Measurements from ENCODE around the gene POU6F2. TPM values are rescaled to one million over a fixed set of nuclear protein-coding genes. Genes with fewer than 3 reads are reported as not detected.

The POU6F2 gene
- total and polyA plus RNA-seq, 2 donors (not counting 1 experiment from before 2014, with no cell fraction given) = under 0.01 TPM; not detected in 1

GRCh38 chr7:39199951-39200350, 222.2 kb downstream of the POU6F2 start:
- Histone ChIP-seq H2AFZ (ENCODE audit: low read length) (no peak overlapping the region), H3K27me3 (ENCODE audit: control insufficient read depth, insufficient read depth, low read length) (no peaks in the 10 kb centered on the region), H3K79me2 (ENCODE audit: control insufficient read depth, insufficient read depth, low read length) (no peaks in the 10 kb centered on the region), H3K27ac (ENCODE audit: insufficient read depth, low read length) (no peak overlapping the region), H3K4me1 (ENCODE audit: control insufficient read depth, extremely low read depth, insufficient read depth, low read length) (no peaks in the 10 kb centered on the region), H3K9me3 (ENCODE audit: control insufficient read depth, insufficient read depth, low read depth, low read length) (no peaks in the 10 kb centered on the region), H4K20me1 (ENCODE audit: control insufficient read depth, extremely low read depth, insufficient read depth, low read length) (no peaks in the 10 kb centered on the region), H3K9ac (ENCODE audit: insufficient read depth, low read length) (no peak overlapping the region), H3K4me2 (ENCODE audit: extremely low read depth, insufficient read depth, low read length) (no peak overlapping the region), H3K36me3 (ENCODE audit: control insufficient read depth, insufficient read depth, low read length) (no peaks in the 10 kb centered on the region), H3K4me3 (replicated peaks in 1 of 4; ENCODE audit: control extremely low read depth in 1 of 4, insufficient read depth in 1 of 4, low read depth in 3 of 4, low read length in 4 of 4) (no peak overlapping the region)
- TF ChIP-seq, protein P1, sequence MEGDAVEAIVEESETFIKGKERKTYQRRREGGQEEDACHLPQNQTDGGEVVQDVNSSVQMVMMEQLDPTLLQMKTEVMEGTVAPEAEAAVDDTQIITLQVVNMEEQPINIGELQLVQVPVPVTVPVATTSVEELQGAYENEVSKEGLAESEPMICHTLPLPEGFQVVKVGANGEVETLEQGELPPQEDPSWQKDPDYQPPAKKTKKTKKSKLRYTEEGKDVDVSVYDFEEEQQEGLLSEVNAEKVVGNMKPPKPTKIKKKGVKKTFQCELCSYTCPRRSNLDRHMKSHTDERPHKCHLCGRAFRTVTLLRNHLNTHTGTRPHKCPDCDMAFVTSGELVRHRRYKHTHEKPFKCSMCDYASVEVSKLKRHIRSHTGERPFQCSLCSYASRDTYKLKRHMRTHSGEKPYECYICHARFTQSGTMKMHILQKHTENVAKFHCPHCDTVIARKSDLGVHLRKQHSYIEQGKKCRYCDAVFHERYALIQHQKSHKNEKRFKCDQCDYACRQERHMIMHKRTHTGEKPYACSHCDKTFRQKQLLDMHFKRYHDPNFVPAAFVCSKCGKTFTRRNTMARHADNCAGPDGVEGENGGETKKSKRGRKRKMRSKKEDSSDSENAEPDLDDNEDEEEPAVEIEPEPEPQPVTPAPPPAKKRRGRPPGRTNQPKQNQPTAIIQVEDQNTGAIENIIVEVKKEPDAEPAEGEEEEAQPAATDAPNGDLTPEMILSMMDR (conservative IDR thresholded peaks at IDR 0.05 in 1 of 2, IDR thresholded peaks at IDR 0.05 in 1 of 2; ENCODE audit: low read depth in 1 of 2, low read length in 2 of 2) = no peak
- no peak for TF ChIP-seq EZH2 (IDR thresholded peaks at IDR 0.05; ENCODE audit: low read length, missing control alignments)
- no peak for DNase-seq (ENCODE audit: low read depth in 2 of 2)

DNA sequence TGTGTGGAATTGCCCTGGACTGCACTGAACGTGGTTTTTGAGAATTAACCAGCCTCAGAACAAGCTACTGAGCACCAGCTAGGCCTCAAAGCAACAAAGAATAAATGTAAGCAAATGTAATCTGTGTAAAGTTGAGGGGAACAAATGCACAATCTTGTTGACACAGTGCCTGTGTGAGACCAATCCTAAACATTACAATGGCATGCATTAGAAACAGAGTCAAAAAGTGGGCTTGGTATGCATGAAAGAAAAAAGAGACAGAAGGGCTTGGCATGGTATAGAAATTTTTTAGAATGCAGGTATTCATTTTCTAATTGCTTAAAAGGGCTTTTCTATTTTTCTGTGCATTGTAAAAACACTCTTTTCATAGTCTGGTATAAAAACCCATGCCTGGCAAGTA, 224.3 kb downstream of the POU6F2 start:
- no peaks in the 10 kb centered on the region for H4K20me1 ChIP-seq (ENCODE audit: control insufficient read depth, extremely low read depth, insufficient read depth, low read length)
- no peaks in the 10 kb centered on the region for H3K36me3 ChIP-seq (ENCODE audit: control insufficient read depth, insufficient read depth, low read length)
- DNase-seq (ENCODE audit: low read depth in 2 of 2) = no peak
- H3K4me3 ChIP-seq (replicated peaks in 1 of 4; ENCODE audit: control extremely low read depth in 1 of 4, insufficient read depth in 1 of 4, low read depth in 3 of 4, low read length in 4 of 4) = no peak overlapping the region
- H3K4me2 ChIP-seq (ENCODE audit: extremely low read depth, insufficient read depth, low read length) = no peak overlapping the region
- no peak overlapping the region for H3K27ac ChIP-seq (ENCODE audit: insufficient read depth, low read length)
- H3K4me1 ChIP-seq (ENCODE audit: control insufficient read depth, extremely low read depth, insufficient read depth, low read length) = no peaks in the 10 kb centered on the region
- H3K9ac ChIP-seq (ENCODE audit: insufficient read depth, low read length) = no peak overlapping the region
- TF ChIP-seq, protein P1 (conservative IDR thresholded peaks at IDR 0.05 in 1 of 2, IDR thresholded peaks at IDR 0.05 in 1 of 2; ENCODE audit: low read depth in 1 of 2, low read length in 2 of 2) = no peak
- TF ChIP-seq EZH2 (IDR thresholded peaks at IDR 0.05; ENCODE audit: low read length, missing control alignments) = no peak
- no peaks in the 10 kb centered on the region for H3K79me2 ChIP-seq (ENCODE audit: control insufficient read depth, insufficient read depth, low read length)
- no peaks in the 10 kb centered on the region for H3K27me3 ChIP-seq (ENCODE audit: control insufficient read depth, insufficient read depth, low read length)
- H2AFZ ChIP-seq (ENCODE audit: low read length) = no peak overlapping the region
- no peaks in the 10 kb centered on the region for H3K9me3 ChIP-seq (ENCODE audit: control insufficient read depth, insufficient read depth, low read depth, low read length)

DNA sequence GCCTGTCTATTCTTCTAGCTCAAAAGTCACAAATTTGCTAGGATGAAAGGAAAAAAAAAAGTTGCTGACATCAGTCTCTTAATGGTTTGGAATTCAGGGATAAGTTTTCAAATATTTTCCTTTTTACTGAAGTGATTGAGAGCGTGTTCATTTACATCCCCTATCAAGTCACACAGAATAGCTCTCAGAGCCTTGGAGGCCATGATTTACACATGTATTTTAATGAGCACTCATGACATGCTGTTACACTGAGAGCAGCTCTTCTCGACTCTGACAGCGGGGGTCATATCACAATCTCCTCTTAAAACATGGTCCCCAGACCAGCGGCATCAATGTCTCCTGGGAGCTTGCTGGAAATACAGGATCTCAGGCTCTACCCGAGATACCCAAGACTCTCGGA, 232.7 kb downstream of the POU6F2 start:
- Histone ChIP-seq H3K79me2 (ENCODE audit: control insufficient read depth, insufficient read depth, low read length) (no peaks in the 10 kb centered on the region), H3K4me1 (ENCODE audit: control insufficient read depth, extremely low read depth, insufficient read depth, low read length) (no peaks in the 10 kb centered on the region), H2AFZ (ENCODE audit: low read length) (no peak overlapping the region), H3K4me3 (replicated peaks in 1 of 4; ENCODE audit: control extremely low read depth in 1 of 4, insufficient read depth in 1 of 4, low read depth in 3 of 4, low read length in 4 of 4) (no peak overlapping the region), H3K27ac (ENCODE audit: insufficient read depth, low read length) (no peak overlapping the region), H3K9ac (ENCODE audit: insufficient read depth, low read length) (no peak overlapping the region), H3K36me3 (ENCODE audit: control insufficient read depth, insufficient read depth, low read length) (no peaks in the 10 kb centered on the region), H4K20me1 (ENCODE audit: control insufficient read depth, extremely low read depth, insufficient read depth, low read length) (no peaks in the 10 kb centered on the region), H3K4me2 (ENCODE audit: extremely low read depth, insufficient read depth, low read length) (no peak overlapping the region), H3K9me3 (ENCODE audit: control insufficient read depth, insufficient read depth, low read depth, low read length) (no peaks in the 10 kb centered on the region), H3K27me3 (ENCODE audit: control insufficient read depth, insufficient read depth, low read length) (no peaks in the 10 kb centered on the region)
- no peak for DNase-seq (ENCODE audit: low read depth in 2 of 2)
- no peak for TF ChIP-seq EZH2 (IDR thresholded peaks at IDR 0.05; ENCODE audit: low read length, missing control alignments)
- TF ChIP-seq, protein P1 (conservative IDR thresholded peaks at IDR 0.05 in 1 of 2, IDR thresholded peaks at IDR 0.05 in 1 of 2; ENCODE audit: low read depth in 1 of 2, low read length in 2 of 2) = no peak

Data from fibroblast of lung (primary cell).